Spleen (tissue), 7 donors: ENCODE measurements around the gene APOC3.

Source experiments
- POLR2A ChIP-seq, 3 donors: fragments of 450-650 bp; IDR thresholded peaks; one replicate each; pipeline ENCODE4 v1.5.1; 2017; ENCODE audit warnings: antibody characterized with exemption in 3 of 3, mild to moderate bottlenecking in 1 of 3
- TF ChIP-seq, protein P1 (sequence below), 11 experiments: fragments of 200-600 bp in 7 of 11; fragments of 450-650 bp in 4 of 11; sonication (generic) in 4 of 11; IDR thresholded peaks in 8 of 11; conservative IDR thresholded peaks in 3 of 11; 1 replicate in 7 of 11; 2 replicates in 4 of 11; pipeline versions ENCODE4 v1.4.0 to v1.8.0; 2016 to 2021; ENCODE audit warnings: antibody characterized with exemption in 11 of 11, inconsistent platforms in 4 of 11, mild to moderate bottlenecking in 1 of 11
- donor health status: DM: no; HTN: no; CAD: no; lungs with moderate emphysema.
- donor health status: DM: no; HTN: no; CAD: no.
- donor health status: DM: no; HTN: no; CAD: no.

DNA sequence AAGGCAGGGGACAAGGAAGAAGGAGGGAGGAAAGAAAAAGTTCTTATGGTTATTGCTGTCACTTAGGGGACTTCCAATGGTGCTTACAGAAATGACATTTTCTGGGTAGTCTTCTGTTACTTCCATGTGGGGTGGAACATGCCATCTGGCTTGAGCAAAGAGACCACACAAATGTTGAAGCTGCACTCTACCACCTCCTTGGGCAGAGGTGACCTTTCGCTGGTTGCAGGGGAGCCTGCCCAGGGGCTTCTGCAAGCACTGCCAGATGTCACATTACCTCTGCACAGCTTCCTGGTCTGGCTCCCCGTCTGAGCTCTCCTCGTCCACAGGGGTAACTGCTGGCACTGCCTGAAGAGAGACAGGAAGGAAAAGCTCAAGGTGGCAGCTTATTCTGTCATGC is 40.3 kb downstream of the APOC3 start:
- no peak for TF ChIP-seq POLR2A (IDR thresholded peaks at IDR 0.05)
- TF ChIP-seq, protein P1, sequence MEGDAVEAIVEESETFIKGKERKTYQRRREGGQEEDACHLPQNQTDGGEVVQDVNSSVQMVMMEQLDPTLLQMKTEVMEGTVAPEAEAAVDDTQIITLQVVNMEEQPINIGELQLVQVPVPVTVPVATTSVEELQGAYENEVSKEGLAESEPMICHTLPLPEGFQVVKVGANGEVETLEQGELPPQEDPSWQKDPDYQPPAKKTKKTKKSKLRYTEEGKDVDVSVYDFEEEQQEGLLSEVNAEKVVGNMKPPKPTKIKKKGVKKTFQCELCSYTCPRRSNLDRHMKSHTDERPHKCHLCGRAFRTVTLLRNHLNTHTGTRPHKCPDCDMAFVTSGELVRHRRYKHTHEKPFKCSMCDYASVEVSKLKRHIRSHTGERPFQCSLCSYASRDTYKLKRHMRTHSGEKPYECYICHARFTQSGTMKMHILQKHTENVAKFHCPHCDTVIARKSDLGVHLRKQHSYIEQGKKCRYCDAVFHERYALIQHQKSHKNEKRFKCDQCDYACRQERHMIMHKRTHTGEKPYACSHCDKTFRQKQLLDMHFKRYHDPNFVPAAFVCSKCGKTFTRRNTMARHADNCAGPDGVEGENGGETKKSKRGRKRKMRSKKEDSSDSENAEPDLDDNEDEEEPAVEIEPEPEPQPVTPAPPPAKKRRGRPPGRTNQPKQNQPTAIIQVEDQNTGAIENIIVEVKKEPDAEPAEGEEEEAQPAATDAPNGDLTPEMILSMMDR (IDR thresholded peaks at IDR 0.05 in 8 of 11, conservative IDR thresholded peaks at IDR 0.05 in 3 of 11) = no peak
